MM.1S (cell line): ENCODE measurements around the gene TAF1D.

Source experiments
- DNase-seq: peaks from one replicate; pipeline ENCODE4 v3.0.0-alpha.2; 2015
- H2AFZ ChIP-seq: fragments of 300-600 bp; sonication (generic); 2 replicates; pipeline ENCODE4 v1.6.0; 2016; ENCODE audit warnings: antibody characterized with exemption, low read length
- H3F3A ChIP-seq: fragments of 300-600 bp; sonication (generic); 2 replicates; pipeline ENCODE4 v1.6.1; 2016; ENCODE audit warnings: mild to moderate bottlenecking, antibody characterized with exemption, low read length, moderate library complexity, mixed read lengths; ENCODE audit not compliant: insufficient read depth
- H3K27ac ChIP-seq: fragments of 300-600 bp; sonication (generic); 2 replicates; pipeline ENCODE4 v1.5.1; 2016; ENCODE audit warnings: mild to moderate bottlenecking, low read length
- H3K27me3 ChIP-seq: fragments of 300-600 bp; sonication (generic); replicated peaks from 2 replicates; pipeline ENCODE4 v1.6.0; 2016; ENCODE audit warnings: low read length; ENCODE audit not compliant: insufficient read depth
- H3K36me3 ChIP-seq: fragments of 300-600 bp; sonication (generic); replicated peaks from 2 replicates; pipeline ENCODE4 v1.6.1; 2016; ENCODE audit warnings: mild to moderate bottlenecking, low read length, mixed read lengths; ENCODE audit not compliant: insufficient read depth
- H3K4me1 ChIP-seq: fragments of 300-600 bp; sonication (generic); 2 replicates; pipeline ENCODE4 v1.6.1; 2016; ENCODE audit warnings: low read length, mixed read lengths
- H3K4me2 ChIP-seq: fragments of 300-600 bp; sonication (generic); 2 replicates; pipeline ENCODE4 v1.6.0; 2016; ENCODE audit warnings: low read depth, low read length
- H3K4me3 ChIP-seq: fragments of 300-600 bp; sonication (generic); 2 replicates; pipeline ENCODE4 v1.5.1; 2016; ENCODE audit warnings: low read length, mixed read lengths
- H3K79me2 ChIP-seq: fragments of 300-600 bp; sonication (generic); 2 replicates; pipeline ENCODE4 v1.6.1; 2016; ENCODE audit warnings: mixed run types, low read length, mixed read lengths
- H3K9ac ChIP-seq: fragments of 300-600 bp; sonication (generic); 2 replicates; pipeline ENCODE4 v1.6.1; 2016; ENCODE audit warnings: low read length, mixed read lengths
- H3K9me2 ChIP-seq: fragments of 300-600 bp; sonication (generic); replicated peaks from 2 replicates; pipeline ENCODE4 v1.6.1; 2016; ENCODE audit warnings: mild to moderate bottlenecking, low read length, mixed read lengths; ENCODE audit not compliant: insufficient read depth
- H3K9me3 ChIP-seq: fragments of 300-600 bp; sonication (generic); replicated peaks from 2 replicates; pipeline ENCODE4 v1.6.1; 2016; ENCODE audit warnings: mild to moderate bottlenecking, low read length, mixed read lengths; ENCODE audit not compliant: insufficient read depth
- H4K20me1 ChIP-seq: fragments of 300-600 bp; sonication (generic); 2 replicates; pipeline ENCODE4 v1.6.1; 2016; ENCODE audit warnings: mild to moderate bottlenecking, low read length, moderate library complexity, mixed read lengths; ENCODE audit not compliant: insufficient read depth
- CTCF ChIP-seq: fragments of 300-600 bp; sonication (generic); IDR thresholded peaks from 2 replicates; pipeline ENCODE4 v1.5.1; 2016; ENCODE audit warnings: antibody characterized with exemption, low read length, mixed read lengths
- EZH2 ChIP-seq: fragments of 300-600 bp; sonication (generic); optimal IDR thresholded peaks from 2 replicates; pipeline ENCODE3; 2017; ENCODE audit warnings: low read depth, mild to moderate bottlenecking, antibody characterized with exemption, low read length, mixed read lengths
- EZH2phosphoT487 ChIP-seq: fragments of 300-600 bp; sonication (generic); IDR thresholded peaks from 2 replicates; pipeline ENCODE4 v1.6.1; 2018; ENCODE audit warnings: antibody characterized with exemption, low read length

TAF1D gene

GRCh38 chr11:93686812-93687211, 54.5 kb downstream of the TAF1D start:
- no peak overlapping the region for H3K9ac ChIP-seq
- no peaks in the 10 kb centered on the region for H3K9me2 ChIP-seq
- no peak for DNase-seq
- no peak for TF ChIP-seq EZH2
- no peak for TF ChIP-seq EZH2phosphoT487
- TF ChIP-seq CTCF, result no peak
- no peaks in the 10 kb centered on the region for H3K4me1 ChIP-seq
- H3K9me3 ChIP-seq, result no peaks in the 10 kb centered on the region
- no peaks in the 10 kb centered on the region for H3K27me3 ChIP-seq
- H3K79me2 ChIP-seq, result peaks cover 16% of the 10 kb centered on the region; the same call in 1 of the 2 replicates
- H3K4me3 ChIP-seq, result no peak overlapping the region
- no peaks in the 10 kb centered on the region; the same call in 1 of the 2 replicates for H4K20me1 ChIP-seq
- H3F3A ChIP-seq, result no peaks in the 10 kb centered on the region
- H3K27ac ChIP-seq, result no peak overlapping the region
- H3K36me3 ChIP-seq, result peaks cover 15% of the 10 kb centered on the region
- no peak overlapping the region for H3K4me2 ChIP-seq
- H2AFZ ChIP-seq, result no peak overlapping the region

GRCh38 chr11:93686226-93686625, 55.1 kb downstream of the TAF1D start:
- no peaks in the 10 kb centered on the region for H3K27me3 ChIP-seq
- H3K4me2 ChIP-seq, result no peak overlapping the region
- H3K4me3 ChIP-seq, result no peak overlapping the region
- no peak overlapping the region for H2AFZ ChIP-seq
- H3K36me3 ChIP-seq, result peaks cover 12% of the 10 kb centered on the region
- no peaks in the 10 kb centered on the region for H3F3A ChIP-seq
- TF ChIP-seq CTCF (no peak), EZH2 (no peak), EZH2phosphoT487 (no peak)
- H3K27ac ChIP-seq, result no peak overlapping the region
- no peaks in the 10 kb centered on the region for H3K9me2 ChIP-seq
- no peaks in the 10 kb centered on the region for H3K9me3 ChIP-seq
- peaks cover 16% of the 10 kb centered on the region; the same call in 1 of the 2 replicates for H3K79me2 ChIP-seq
- DNase-seq, result no peak
- no peaks in the 10 kb centered on the region; the same call in 1 of the 2 replicates for H4K20me1 ChIP-seq
- H3K9ac ChIP-seq, result no peak overlapping the region
- no peaks in the 10 kb centered on the region for H3K4me1 ChIP-seq
